Fibroblast of lung (primary cell): Measurements from ENCODE around the gene TRAM2. TPM values are rescaled to one million over a fixed set of nuclear protein-coding genes. Genes with fewer than 3 reads are reported as not detected.

Source experiments
- DNase-seq, 2 donors: peaks; one replicate each; pipeline versions ENCODE4 v3.0.0 to v3.0.0-alpha.2; 2010; ENCODE audit warnings: low read depth in 2 of 2
- H2AFZ ChIP-seq: 2 replicates; pipeline ENCODE4 v1.5.1; 2012; ENCODE audit warnings: low read length, control low read depth, inconsistent platforms
- H3K27ac ChIP-seq: 2 replicates; pipeline ENCODE4 v1.5.1; 2011; ENCODE audit warnings: low read length, control low read depth; ENCODE audit not compliant: insufficient read depth
- H3K27me3 ChIP-seq: 2 replicates; pipeline ENCODE4 v1.5.1; 2011; ENCODE audit warnings: mild to moderate bottlenecking, low read length; ENCODE audit not compliant: control insufficient read depth, insufficient read depth
- H3K36me3 ChIP-seq: 2 replicates; pipeline ENCODE4 v1.5.1; 2011; ENCODE audit warnings: low read length; ENCODE audit not compliant: control insufficient read depth, insufficient read depth
- H3K4me1 ChIP-seq: 2 replicates; pipeline ENCODE4 v1.5.1; 2011; ENCODE audit warnings: low read length; ENCODE audit not compliant: control insufficient read depth, insufficient read depth; ENCODE audit errors: extremely low read depth
- H3K4me2 ChIP-seq: 2 replicates; pipeline ENCODE4 v1.5.1; 2011; ENCODE audit warnings: low read length, control low read depth; ENCODE audit not compliant: insufficient read depth; ENCODE audit errors: extremely low read depth
- H3K4me3 ChIP-seq, 4 experiments: fragments of 200-600 bp in 1 of 4; sonication (generic) in 1 of 4; replicated peaks in 1 of 4; 2 replicates each; pipeline ENCODE4 v1.5.1; 2011 to 2016; ENCODE audit warnings: low read length in 4 of 4, low read depth in 3 of 4, mild to moderate bottlenecking in 3 of 4, control low read depth in 2 of 4, inconsistent platforms in 1 of 4, mixed read lengths in 1 of 4; ENCODE audit not compliant: insufficient read depth in 1 of 4; ENCODE audit errors: control extremely low read depth in 1 of 4
- H3K79me2 ChIP-seq: 2 replicates; pipeline ENCODE4 v1.5.1; 2012; ENCODE audit warnings: mild to moderate bottlenecking, low read length, inconsistent platforms; ENCODE audit not compliant: control insufficient read depth, insufficient read depth
- H3K9ac ChIP-seq: 2 replicates; pipeline ENCODE4 v1.5.1; 2011; ENCODE audit warnings: mild to moderate bottlenecking, low read length, control low read depth; ENCODE audit not compliant: insufficient read depth
- H3K9me3 ChIP-seq: 2 replicates; pipeline ENCODE4 v1.5.1; 2012; ENCODE audit warnings: low read depth, low read length; ENCODE audit not compliant: control insufficient read depth, insufficient read depth
- H4K20me1 ChIP-seq: 2 replicates; pipeline ENCODE4 v1.5.1; 2011; ENCODE audit warnings: low read length; ENCODE audit not compliant: control insufficient read depth, insufficient read depth; ENCODE audit errors: extremely low read depth
- EZH2 ChIP-seq: IDR thresholded peaks from 2 replicates; pipeline ENCODE4 v1.5.1; 2012; ENCODE audit warnings: low read length, control low read depth, mild to moderate bottlenecking; ENCODE audit errors: missing control alignments
- polyA plus RNA-seq, 2 donors: library from polyadenylated mRNA; depleted of rRNA in 1 of 2; stranded (reverse) in 1 of 2; unstranded in 1 of 2; fragments of >200 nt; gene quantifications; 2 replicates each; pipeline ENCODE4 v1.2.1, GENCODE V29; 2011 to 2012; ENCODE audit warnings: missing spikeins in 1 of 2
- total RNA-seq: library from RNA; depleted of rRNA; stranded (reverse); fragments of >200 nt; gene quantifications from 2 replicates; pipeline ENCODE4 v1.2.1, GENCODE V29; 2014
- TF ChIP-seq, protein P1 (sequence below), 2 donors: IDR thresholded peaks in 1 of 2; conservative IDR thresholded peaks in 1 of 2; 1 replicate in 1 of 2; 2 replicates in 1 of 2; pipeline ENCODE4 v1.5.1; 2011 to 2012; ENCODE audit warnings: low read length in 2 of 2, control low read depth in 1 of 2, inconsistent platforms in 1 of 2, low read depth in 1 of 2, mild to moderate bottlenecking in 1 of 2

TRAM2 gene
- total and polyA plus RNA-seq, 2 donors (not counting 1 experiment from before 2014, with no cell fraction given): 131 to 252 TPM

DNA sequence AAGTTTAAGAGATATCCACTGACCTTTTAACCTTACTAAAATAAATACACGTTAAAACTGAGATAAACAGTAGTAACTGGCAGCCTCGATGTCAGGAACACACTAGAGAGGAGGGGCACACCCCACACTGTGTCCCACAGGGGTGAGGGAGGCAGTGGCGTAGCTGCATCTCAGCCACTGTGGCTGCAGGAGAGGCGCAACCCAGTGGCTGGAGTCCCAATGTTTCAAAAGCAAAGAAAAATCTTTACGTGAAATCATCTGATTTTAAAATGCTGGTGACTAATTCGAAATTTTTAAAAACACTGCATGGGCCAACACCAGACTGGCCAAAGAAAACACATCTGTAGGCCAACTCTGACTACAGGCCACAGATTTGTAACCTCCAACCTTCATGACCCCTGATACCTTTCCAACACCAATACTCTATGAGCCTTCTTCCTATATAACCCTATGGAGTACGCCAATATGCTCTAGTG is 54.7 kb downstream of the TRAM2 start:
- Histone ChIP-seq H3K9me3 (no peaks in the 10 kb centered on the region), H3K27ac (peak overlapping the region; percentile 68), H3K4me1 (peaks cover 50% of the 10 kb centered on the region), H2AFZ (no peak overlapping the region), H3K79me2 (peaks cover 79% of the 10 kb centered on the region), H3K36me3 (peaks cover 7% of the 10 kb centered on the region), H3K4me2 (peak overlapping the region; percentile 54), H3K9ac (no peak overlapping the region), H4K20me1 (no peaks in the 10 kb centered on the region), H3K4me3 (no peak overlapping the region), H3K27me3 (no peaks in the 10 kb centered on the region)
- peak; percentile 77 to 92 for DNase-seq
- TF ChIP-seq, protein P1, sequence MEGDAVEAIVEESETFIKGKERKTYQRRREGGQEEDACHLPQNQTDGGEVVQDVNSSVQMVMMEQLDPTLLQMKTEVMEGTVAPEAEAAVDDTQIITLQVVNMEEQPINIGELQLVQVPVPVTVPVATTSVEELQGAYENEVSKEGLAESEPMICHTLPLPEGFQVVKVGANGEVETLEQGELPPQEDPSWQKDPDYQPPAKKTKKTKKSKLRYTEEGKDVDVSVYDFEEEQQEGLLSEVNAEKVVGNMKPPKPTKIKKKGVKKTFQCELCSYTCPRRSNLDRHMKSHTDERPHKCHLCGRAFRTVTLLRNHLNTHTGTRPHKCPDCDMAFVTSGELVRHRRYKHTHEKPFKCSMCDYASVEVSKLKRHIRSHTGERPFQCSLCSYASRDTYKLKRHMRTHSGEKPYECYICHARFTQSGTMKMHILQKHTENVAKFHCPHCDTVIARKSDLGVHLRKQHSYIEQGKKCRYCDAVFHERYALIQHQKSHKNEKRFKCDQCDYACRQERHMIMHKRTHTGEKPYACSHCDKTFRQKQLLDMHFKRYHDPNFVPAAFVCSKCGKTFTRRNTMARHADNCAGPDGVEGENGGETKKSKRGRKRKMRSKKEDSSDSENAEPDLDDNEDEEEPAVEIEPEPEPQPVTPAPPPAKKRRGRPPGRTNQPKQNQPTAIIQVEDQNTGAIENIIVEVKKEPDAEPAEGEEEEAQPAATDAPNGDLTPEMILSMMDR (conservative IDR thresholded peaks at IDR 0.05 in 1 of 2, IDR thresholded peaks at IDR 0.05 in 1 of 2; ENCODE audit: low read depth in 1 of 2, low read length in 2 of 2): no peak

DNA sequence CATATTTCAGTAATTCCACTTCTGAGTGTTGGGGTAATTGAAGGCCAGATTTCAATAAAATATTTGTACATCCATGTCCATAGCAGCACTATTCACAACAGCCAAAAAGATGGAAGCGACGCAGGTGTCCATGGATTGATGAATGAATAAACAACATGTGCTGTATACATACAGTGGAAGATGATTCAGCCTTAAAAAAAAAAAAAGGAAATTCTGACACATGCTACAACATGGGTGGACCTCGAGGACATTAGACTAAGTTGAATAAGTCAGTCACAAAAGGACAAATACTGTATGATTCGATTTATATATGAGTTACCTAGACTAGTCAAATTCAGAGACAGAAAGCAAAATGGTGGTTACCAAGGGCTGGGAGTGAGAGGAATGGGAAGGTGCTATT is 57.2 kb downstream of the TRAM2 start:
- peaks cover 73% of the 10 kb centered on the region for H3K4me1 ChIP-seq
- TF ChIP-seq, protein P1 (conservative IDR thresholded peaks at IDR 0.05 in 1 of 2, IDR thresholded peaks at IDR 0.05 in 1 of 2; ENCODE audit: low read depth in 1 of 2, low read length in 2 of 2): no peak
- no peak for TF ChIP-seq EZH2
- H3K9me3 ChIP-seq: no peaks in the 10 kb centered on the region
- H3K9ac ChIP-seq: no peak overlapping the region
- no peak for DNase-seq
- H3K27ac ChIP-seq: peak overlapping the region; percentile 96
- peaks cover 77% of the 10 kb centered on the region for H3K79me2 ChIP-seq
- no peak overlapping the region for H2AFZ ChIP-seq
- H3K4me3 ChIP-seq: no peak overlapping the region
- no peaks in the 10 kb centered on the region for H4K20me1 ChIP-seq
- no peaks in the 10 kb centered on the region for H3K27me3 ChIP-seq
- H3K36me3 ChIP-seq: peaks cover 15% of the 10 kb centered on the region
- H3K4me2 ChIP-seq: no peak overlapping the region

DNA sequence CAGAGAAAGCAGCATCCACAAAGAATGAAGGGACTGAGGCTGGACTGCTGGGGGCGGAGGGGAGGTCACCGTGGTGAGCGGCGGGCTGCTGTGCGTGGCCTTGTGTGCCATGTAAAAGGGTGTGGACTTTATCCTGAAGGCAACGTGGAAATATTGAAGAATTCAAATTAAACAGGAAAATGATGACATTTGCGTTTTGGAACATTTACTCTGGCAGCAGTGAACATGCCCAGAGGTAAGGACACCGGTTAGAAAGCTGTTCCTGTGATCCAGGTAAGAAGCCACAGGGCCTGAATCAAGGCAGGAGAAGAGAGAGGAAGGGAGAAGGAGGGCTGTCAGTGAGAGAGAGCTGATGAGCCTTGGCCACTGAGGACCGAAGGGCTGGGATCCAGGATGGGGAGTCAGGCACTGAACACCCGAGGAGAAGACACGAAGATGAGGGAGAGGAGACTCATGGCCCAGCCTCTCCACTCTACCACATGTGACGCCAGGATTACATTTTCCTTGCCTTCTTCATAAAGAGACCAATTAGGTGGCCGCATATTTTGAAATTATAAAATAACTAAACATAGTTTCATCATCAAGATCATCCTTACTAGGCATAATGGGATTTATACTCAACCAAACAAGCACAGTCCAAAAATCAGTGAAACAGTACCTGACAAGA is 58.4 kb downstream of the TRAM2 start:
- Histone ChIP-seq H3K4me3 (no peak overlapping the region), H3K9ac (peak overlapping the region; percentile 57), H3K4me2 (peak overlapping the region; percentile 55), H3K9me3 (no peaks in the 10 kb centered on the region), H3K79me2 (peaks cover 70% of the 10 kb centered on the region), H3K4me1 (peaks cover 79% of the 10 kb centered on the region), H4K20me1 (no peaks in the 10 kb centered on the region), H2AFZ (no peak overlapping the region), H3K27me3 (no peaks in the 10 kb centered on the region), H3K36me3 (peaks cover 18% of the 10 kb centered on the region), H3K27ac (peak overlapping the region; percentile 96)
- TF ChIP-seq, protein P1 (conservative IDR thresholded peaks at IDR 0.05 in 1 of 2, IDR thresholded peaks at IDR 0.05 in 1 of 2; ENCODE audit: low read depth in 1 of 2, low read length in 2 of 2): no peak
- TF ChIP-seq EZH2: no peak
- DNase-seq: no peak
